H1 (cell line): ENCODE results near the gene CEBPE. TPM values are rescaled to one million over a fixed set of nuclear protein-coding genes. Genes with fewer than 3 reads are reported as not detected.
A peak's percentile ranks its signal among the peaks of the same experiment; 100 is the strongest.

ENCODE experiments used
- CTCF ChIA-PET: fragments of 300-600 bp; sonication (Branson Sonifier 250); formaldehyde crosslinking; loops from one replicate; lab custom pipeline; 2021; ENCODE audit not compliant: partially characterized antibody; lab: Charles Lee
- POLR2A ChIA-PET: fragments of 300-600 bp; sonication (Branson Sonifier 250); formaldehyde crosslinking; loops from one replicate; lab custom pipeline; 2021; ENCODE audit warnings: inconsistent platforms; ENCODE audit not compliant: partially characterized antibody; lab: Charles Lee
- DNase-seq, 2 experiments: peaks; one replicate each; pipeline versions ENCODE4 v3.0.0 to v3.0.0-alpha.2; 2010 to 2022; ENCODE audit warnings: low spot score in 2 of 2, low read depth in 1 of 2, mixed read lengths in 1 of 2
- FAIRE-seq: peaks from 2 replicates; lab custom pipeline; 2011; peaks lifted over from hg19 to GRCh38; lab: Jason Lieb, UNC
- H2AFZ ChIP-seq: 2 replicates; pipeline ENCODE4 v1.8.1; 2012; ENCODE audit warnings: low read length, inconsistent platforms
- H2AK5ac ChIP-seq: 2 replicates; pipeline ENCODE4 v1.6.1; 2013; ENCODE audit warnings: low read depth, low read length
- H2BK120ac ChIP-seq: replicated peaks from 2 replicates; pipeline ENCODE3; 2013; ENCODE audit warnings: low read depth, low read length, inconsistent platforms
- H2BK12ac ChIP-seq: 2 replicates; pipeline ENCODE4 v1.6.1; 2013; ENCODE audit warnings: low read depth, low read length
- H2BK15ac ChIP-seq: 2 replicates; pipeline ENCODE4 v1.6.1; 2013; ENCODE audit warnings: low read length
- H2BK20ac ChIP-seq: 2 replicates; pipeline ENCODE4 v1.6.1; 2013; ENCODE audit warnings: low read length
- H2BK5ac ChIP-seq: 2 replicates; pipeline ENCODE4 v1.6.1; 2013; ENCODE audit warnings: low read depth, low read length
- H3K14ac ChIP-seq: 2 replicates; pipeline ENCODE4 v1.6.1; 2013; ENCODE audit warnings: inconsistent platforms; ENCODE audit not compliant: insufficient read length
- H3K18ac ChIP-seq: 2 replicates; pipeline ENCODE4 v1.6.1; 2013; ENCODE audit warnings: low read length; ENCODE audit errors: extremely low read depth
- H3K23ac ChIP-seq: 2 replicates; pipeline ENCODE4 v1.6.1; 2013; ENCODE audit warnings: inconsistent platforms; ENCODE audit not compliant: insufficient read length
- H3K23me2 ChIP-seq: 2 replicates; pipeline ENCODE4 v1.6.1; 2013; ENCODE audit warnings: low read depth, low read length
- H3K27ac ChIP-seq: 2 replicates; pipeline ENCODE4 v1.6.1; 2011; ENCODE audit warnings: low read depth, low read length, inconsistent platforms
- H3K27me3 ChIP-seq, 4 experiments: replicated peaks in 1 of 4; 1 replicate in 1 of 4; 2 replicates in 3 of 4; pipeline versions ENCODE4 v1.6.1 to v1.8.1; 2011 to 2013; ENCODE audit warnings: low read length in 3 of 4, mild to moderate bottlenecking in 3 of 4, inconsistent platforms in 2 of 4, mixed read lengths in 2 of 4, moderate library complexity in 1 of 4; ENCODE audit not compliant: control insufficient read depth in 3 of 4, insufficient read depth in 3 of 4; ENCODE audit errors: extremely low read depth in 1 of 4
- H3K36me3 ChIP-seq, 4 experiments: 2 replicates each; pipeline versions ENCODE4 v1.6.1 to v1.8.1; 2011 to 2013; ENCODE audit warnings: mild to moderate bottlenecking in 4 of 4, low read length in 3 of 4, moderate library complexity in 2 of 4, control low read depth in 1 of 4, inconsistent platforms in 1 of 4; ENCODE audit not compliant: insufficient read depth in 4 of 4, control insufficient read depth in 2 of 4
- H3K4ac ChIP-seq: replicated peaks from 2 replicates; pipeline ENCODE3; 2013; ENCODE audit warnings: low read length, low read depth, mixed read lengths, inconsistent platforms; ENCODE audit not compliant: insufficient read length
- H3K4me1 ChIP-seq, 4 experiments: replicated peaks in 1 of 4; 1 replicate in 1 of 4; 2 replicates in 3 of 4; pipeline versions ENCODE4 v1.6.1 to v1.8.1; 2011 to 2013; ENCODE audit warnings: low read length in 3 of 4, inconsistent platforms in 2 of 4, mixed read lengths in 1 of 4; ENCODE audit not compliant: insufficient read depth in 4 of 4, control insufficient read depth in 3 of 4
- H3K4me2 ChIP-seq, 2 experiments: 2 replicates each; pipeline versions ENCODE4 v1.6.1 to v1.8.1; 2011 to 2013; ENCODE audit warnings: low read depth in 2 of 2, low read length in 2 of 2, control low read depth in 1 of 2, inconsistent platforms in 1 of 2, mild to moderate bottlenecking in 1 of 2; ENCODE audit not compliant: insufficient read depth in 1 of 2
- H3K4me3 ChIP-seq, 4 experiments: fragments of 200-600, 300-600 bp in 1 of 4; sonication (generic), shearing (Covaris generic), sonication (Bioruptor Twin) in 1 of 4; 2 replicates each; pipeline versions ENCODE4 v1.5.1 to v1.8.1; 2011 to 2016; ENCODE audit warnings: low read length in 4 of 4, low read depth in 3 of 4, control low read depth in 2 of 4, inconsistent platforms in 2 of 4, mild to moderate bottlenecking in 2 of 4, mixed read lengths in 1 of 4, moderate library complexity in 1 of 4; ENCODE audit not compliant: insufficient read depth in 2 of 4; ENCODE audit errors: extremely low read depth in 1 of 4
- H3K56ac ChIP-seq: replicated peaks from 2 replicates; pipeline ENCODE3; 2013; ENCODE audit warnings: low read depth, mild to moderate bottlenecking, mixed read lengths, low read length, inconsistent platforms; ENCODE audit not compliant: insufficient read length
- H3K79me1 ChIP-seq: 2 replicates; pipeline ENCODE4 v1.6.1; 2013; ENCODE audit warnings: low read depth, low read length, control low read depth
- H3K79me2 ChIP-seq, 2 experiments: 2 replicates each; pipeline versions ENCODE4 v1.6.1 to v1.8.1; 2012 to 2013; ENCODE audit warnings: low read length in 2 of 2, mild to moderate bottlenecking in 2 of 2, inconsistent platforms in 1 of 2; ENCODE audit not compliant: insufficient read depth in 2 of 2, control insufficient read depth in 1 of 2
- H3K9ac ChIP-seq, 4 experiments: replicated peaks in 1 of 4; 1 replicate in 1 of 4; 2 replicates in 3 of 4; pipeline versions ENCODE4 v1.6.1 to v1.8.1; 2011 to 2013; ENCODE audit warnings: low read depth in 3 of 4, low read length in 3 of 4, control low read depth in 2 of 4, mild to moderate bottlenecking in 2 of 4, moderate library complexity in 2 of 4, inconsistent platforms in 1 of 4; ENCODE audit errors: extremely low read depth in 1 of 4
- H3K9me3 ChIP-seq, 2 experiments: 2 replicates each; pipeline versions ENCODE4 v1.6.1 to v1.8.1; 2012 to 2013; ENCODE audit warnings: mild to moderate bottlenecking in 2 of 2, moderate library complexity in 2 of 2, control low read depth in 1 of 2, inconsistent platforms in 1 of 2, low read depth in 1 of 2, low read length in 1 of 2, mixed read lengths in 1 of 2; ENCODE audit not compliant: insufficient read depth in 2 of 2
- H4K20me1 ChIP-seq, 2 experiments: replicated peaks in 1 of 2; 2 replicates each; pipeline versions ENCODE3 to v1.8.1; 2011 to 2013; ENCODE audit warnings: inconsistent platforms in 2 of 2, low read length in 2 of 2, mild to moderate bottlenecking in 1 of 2; ENCODE audit not compliant: insufficient read depth in 2 of 2, control insufficient read depth in 1 of 2
- H4K5ac ChIP-seq: 2 replicates; pipeline ENCODE4 v1.6.1; 2013; ENCODE audit warnings: low read length, low read depth, mixed read lengths, inconsistent platforms; ENCODE audit not compliant: insufficient read length
- H4K8ac ChIP-seq: 2 replicates; pipeline ENCODE4 v1.8.0; 2013; ENCODE audit warnings: mild to moderate bottlenecking, moderate library complexity, low read length, inconsistent platforms; ENCODE audit not compliant: insufficient read depth; ENCODE audit errors: extremely low read depth
- H4K91ac ChIP-seq: replicated peaks from 2 replicates; pipeline ENCODE3; 2013; ENCODE audit warnings: low read length, mixed read lengths, inconsistent platforms; ENCODE audit not compliant: insufficient read length
- CREB1 ChIP-seq: IDR thresholded peaks from 2 replicates; pipeline ENCODE4 v1.6.1; 2012; ENCODE audit warnings: inconsistent platforms
- POLR2A ChIP-seq, 2 experiments: IDR thresholded peaks; 1 replicate in 1 of 2; 2 replicates in 1 of 2; pipeline ENCODE4 v1.6.1; 2011; ENCODE audit warnings: low read depth in 2 of 2, low read length in 2 of 2, mild to moderate bottlenecking in 2 of 2; ENCODE audit errors: control extremely low read depth in 1 of 2
- POU5F1 ChIP-seq: IDR thresholded peaks from 2 replicates; pipeline ENCODE4 v1.6.1; 2011; ENCODE audit warnings: low read depth, mild to moderate bottlenecking, low read length, moderate library complexity
- RAD21 ChIP-seq, 2 experiments: IDR thresholded peaks in 1 of 2; conservative IDR thresholded peaks in 1 of 2; 2 replicates each; pipeline ENCODE4 v1.6.1; 2011; ENCODE audit warnings: low read depth in 2 of 2, low read length in 2 of 2, improper control_type of control experiment in 1 of 2, inconsistent platforms in 1 of 2, mild to moderate bottlenecking in 1 of 2, moderate library complexity in 1 of 2
- SIN3A ChIP-seq, 2 experiments: IDR thresholded peaks in 1 of 2; conservative IDR thresholded peaks in 1 of 2; 2 replicates each; pipeline ENCODE4 v1.6.1; 2011 to 2012; ENCODE audit warnings: low read length in 2 of 2, improper control_type of control experiment in 1 of 2, low read depth in 1 of 2, mild to moderate bottlenecking in 1 of 2
- ZNF274 ChIP-seq: IDR thresholded peaks from 2 replicates; pipeline ENCODE4 v1.7.0; 2012; ENCODE audit warnings: low read length, borderline replicate concordance; ENCODE audit errors: extremely low read depth
- WGBS, 2 experiments: shearing (Covaris generic) in 1 of 2; methylation state at CpG; one replicate each; pipeline versions ENCODE4 v1.1.6 to v1.1.7; 2013 to 2015; ENCODE audit warnings: low lambda C conversion rate in 2 of 2, mixed read lengths in 2 of 2, inconsistent platforms in 1 of 2, low coverage in 1 of 2, missing lambda C conversion rate in 1 of 2; ENCODE audit not compliant: insufficient replicate concordance in 2 of 2, insufficient coverage in 1 of 2, insufficient read length in 1 of 2; ENCODE audit errors: extremely low coverage in 1 of 2, missing lambda C conversion rate in 1 of 2; 5-methylcytosine and 5-hydroxymethylcytosine counted together
- polyA plus RNA-seq, 7 experiments: library from polyadenylated mRNA; depleted of rRNA in 3 of 7; stranded (reverse) in 5 of 7; unstranded in 2 of 7; fragments of >200 nt in 5 of 7; fragments of 200-250 nt in 2 of 7; gene quantifications; 1 replicate in 5 of 7; 2 replicates in 1 of 7; 4 replicates in 1 of 7; pipeline versions ENCODE4 v1.2.1 to v1.2.3, GENCODE V29; 2011 to 2013; ENCODE audit warnings: missing spikeins in 2 of 7, mixed read lengths in 2 of 7
- total RNA-seq: library from RNA; stranded (reverse); fragmentation: NEBNext Ultra II Directional; extraction: Animal tissue kit (Norgen Biotek cat#: 25700); gene quantifications from 2 replicates; pipeline ENCODE4 v1.2.1, GENCODE V29; 2021
- TF ChIP-seq, protein P1 (sequence below): IDR thresholded peaks from 2 replicates; pipeline ENCODE4 v1.6.1; 2012; ENCODE audit warnings: low read length, inconsistent platforms
- TF ChIP-seq, protein P2 (sequence below): IDR thresholded peaks from 2 replicates; pipeline ENCODE4 v1.6.1; 2011; ENCODE audit warnings: low read depth, mild to moderate bottlenecking, low read length; ENCODE audit not compliant: insufficient read depth
- TF ChIP-seq, protein P3 (sequence below): IDR thresholded peaks from 2 replicates; pipeline ENCODE4 v1.6.1; 2012; ENCODE audit warnings: inconsistent platforms

The CEBPE gene
- total and polyA plus RNA-seq, 2 of the 8 experiments (the other 6 are each of a cell fraction or from before 2014, with no cell fraction given): 0.05 TPM; not detected in 1

DNA sequence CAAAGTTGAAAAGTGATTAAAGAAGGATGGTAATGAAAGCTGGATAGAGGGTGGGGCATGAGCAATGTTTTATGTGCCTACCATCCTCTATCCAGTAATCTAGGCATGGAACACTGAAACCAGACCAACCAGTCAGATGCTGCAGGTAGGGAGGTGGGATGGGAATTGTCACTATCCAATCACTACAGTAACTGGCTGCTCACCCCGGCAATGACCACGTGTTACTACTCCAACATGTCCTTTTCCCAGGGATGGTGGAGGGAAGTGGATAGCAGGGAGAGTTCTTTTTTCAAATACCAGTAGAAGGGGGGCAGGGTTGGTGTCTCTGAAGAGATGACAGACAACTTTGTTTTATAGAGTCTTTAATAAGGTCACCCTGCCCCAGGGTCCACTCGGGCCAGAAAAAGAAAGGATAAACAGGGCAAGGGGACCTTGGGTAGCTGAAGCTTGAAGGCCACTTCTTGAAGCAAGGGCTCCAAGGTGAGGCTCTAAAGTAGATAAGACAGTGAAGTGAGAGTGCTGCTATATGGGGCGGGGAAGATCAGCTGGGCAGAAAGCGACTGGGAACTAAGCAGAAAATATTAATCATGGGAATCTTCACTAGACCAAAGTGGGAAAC, 47.0 kb downstream of the CEBPE start:
- peaks cover 14% of the 10 kb centered on the region for H3K23me2 ChIP-seq
- peak; percentile 36 for FAIRE-seq
- DNase-seq: no peak
- POLR2A ChIA-PET: interaction anchor here (0.8 to 4.0 kb wide), 30 partner anchors 9 to 143 kb away, joined by 3 to 37 read pairs (median 5); partner anchors contain the start of genes ACIN1, AJUBA, C14orf119 and CIROP
- WGBS, 2 experiments: 56% methylated on average over 5 of the region's 5 CpGs; no CpG with 5 or more reads in 1 of the 2 experiments
- no peak overlapping the region for H2BK12ac ChIP-seq
- CTCF ChIA-PET: interaction anchor here (0.6 to 3.0 kb wide), 13 partner anchors 9 to 1038 kb away, joined by 3 to 15 read pairs (median 3); partner anchors contain the start of gene CDH24
- H3K4me3 ChIP-seq: peak overlapping the region in 3 of 4 experiments; percentile 9 to 98 (median 93); a peak in 4 of 8 replicates
- H2BK5ac ChIP-seq: 0 out of 2 replicates have a peak overlapping the region, but pooled peaks have one; percentile 1
- H3K56ac ChIP-seq: no peak overlapping the region
- H2BK120ac ChIP-seq: no peak overlapping the region
- H3K79me2 ChIP-seq: peaks cover 23 to 46% of the 10 kb centered on the region in 2 experiments
- H3K36me3 ChIP-seq: peaks cover 16 to 55% (median 38%) of the 10 kb centered on the region in 4 experiments
- H3K9ac ChIP-seq: no peak overlapping the region
- H4K91ac ChIP-seq: no peak overlapping the region
- H3K9me3 ChIP-seq: no peaks in the 10 kb centered on the region
- no peak overlapping the region for H2BK20ac ChIP-seq
- no peak overlapping the region for H3K23ac ChIP-seq
- no peak overlapping the region for H3K14ac ChIP-seq
- H3K27me3 ChIP-seq: no peaks in the 10 kb centered on the region
- H4K5ac ChIP-seq: peak overlapping the region; percentile 8
- no peak overlapping the region for H2AFZ ChIP-seq
- H3K4me1 ChIP-seq: peaks cover 5 to 25% (median 15%) of the 10 kb centered on the region in 4 experiments; a peak in 6 of 7 replicates
- H3K4me2 ChIP-seq: peak overlapping the region; percentile 63 to 99
- H2BK15ac ChIP-seq: no peak overlapping the region
- H4K8ac ChIP-seq: no peak overlapping the region
- H4K20me1 ChIP-seq: peaks cover 10 to 14% of the 10 kb centered on the region in 2 experiments
- H3K18ac ChIP-seq: peak overlapping the region; percentile 17; the same call in 1 of the 2 replicates
- H3K27ac ChIP-seq: no peak overlapping the region
- H2AK5ac ChIP-seq: no peak overlapping the region
- no peak overlapping the region for H3K4ac ChIP-seq
- H3K79me1 ChIP-seq: peaks cover 2% of the 10 kb centered on the region
- TF ChIP-seq RAD21 (IDR thresholded peaks at IDR 0.05 in 1 of 2, conservative IDR thresholded peaks at IDR 0.05 in 1 of 2; ENCODE audit: low read depth in 2 of 2, low read length in 2 of 2) (no peak), POU5F1 (no peak), SIN3A (conservative IDR thresholded peaks at IDR 0.05 in 1 of 2, IDR thresholded peaks at IDR 0.05 in 1 of 2; ENCODE audit: low read depth in 1 of 2, low read length in 2 of 2) (0 out of 4 replicates have a peak, but pooled peaks of 1 of the 2 experiments have one; percentile 17), ZNF274 (no peak), POLR2A (IDR thresholded peaks at IDR 0.05; ENCODE audit: control extremely low read depth in 1 of 2, low read depth in 2 of 2, low read length in 2 of 2) (peak in 1 of 2 experiments; percentile 15; a peak in 1 of 3 replicates), CREB1 (no peak)
- TF ChIP-seq, protein P1, sequence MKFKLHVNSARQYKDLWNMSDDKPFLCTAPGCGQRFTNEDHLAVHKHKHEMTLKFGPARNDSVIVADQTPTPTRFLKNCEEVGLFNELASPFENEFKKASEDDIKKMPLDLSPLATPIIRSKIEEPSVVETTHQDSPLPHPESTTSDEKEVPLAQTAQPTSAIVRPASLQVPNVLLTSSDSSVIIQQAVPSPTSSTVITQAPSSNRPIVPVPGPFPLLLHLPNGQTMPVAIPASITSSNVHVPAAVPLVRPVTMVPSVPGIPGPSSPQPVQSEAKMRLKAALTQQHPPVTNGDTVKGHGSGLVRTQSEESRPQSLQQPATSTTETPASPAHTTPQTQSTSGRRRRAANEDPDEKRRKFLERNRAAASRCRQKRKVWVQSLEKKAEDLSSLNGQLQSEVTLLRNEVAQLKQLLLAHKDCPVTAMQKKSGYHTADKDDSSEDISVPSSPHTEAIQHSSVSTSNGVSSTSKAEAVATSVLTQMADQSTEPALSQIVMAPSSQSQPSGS: no peak
- TF ChIP-seq, protein P2, sequence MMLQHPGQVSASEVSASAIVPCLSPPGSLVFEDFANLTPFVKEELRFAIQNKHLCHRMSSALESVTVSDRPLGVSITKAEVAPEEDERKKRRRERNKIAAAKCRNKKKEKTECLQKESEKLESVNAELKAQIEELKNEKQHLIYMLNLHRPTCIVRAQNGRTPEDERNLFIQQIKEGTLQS: no peak
- TF ChIP-seq, protein P3, sequence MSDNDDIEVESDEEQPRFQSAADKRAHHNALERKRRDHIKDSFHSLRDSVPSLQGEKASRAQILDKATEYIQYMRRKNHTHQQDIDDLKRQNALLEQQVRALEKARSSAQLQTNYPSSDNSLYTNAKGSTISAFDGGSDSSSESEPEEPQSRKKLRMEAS: peak; percentile 72
